ENCODE measurements around the gene UBA3.

DNA sequence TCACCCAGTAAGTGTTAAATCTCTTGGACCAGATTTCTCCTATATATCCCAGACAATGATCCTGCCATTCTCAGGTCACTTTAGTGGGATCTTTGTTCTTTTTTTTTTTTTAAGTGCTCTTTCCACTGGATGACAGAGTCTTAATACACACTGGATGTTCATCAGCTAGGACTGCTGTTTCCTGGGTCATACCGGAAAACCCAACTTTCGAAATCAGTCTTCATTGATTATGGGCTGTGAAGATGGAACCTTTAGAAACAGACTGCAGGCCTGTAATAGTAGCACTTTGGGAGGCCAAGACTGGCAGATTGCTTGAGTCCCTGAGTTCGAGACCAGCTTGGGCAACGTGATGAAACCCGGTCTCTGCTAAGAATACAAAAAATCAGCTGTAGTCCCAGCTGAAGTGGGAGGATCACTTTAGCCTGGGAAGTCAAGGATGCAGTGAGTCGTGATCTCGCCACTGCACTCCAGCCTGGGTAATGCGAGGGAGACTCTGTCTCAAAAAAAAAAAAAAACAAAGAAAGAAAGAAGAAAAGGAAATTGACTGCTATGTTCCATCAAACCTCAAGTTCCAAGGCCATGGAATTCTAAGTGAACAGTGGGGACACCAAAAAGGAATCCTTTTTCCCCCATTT is 69.0 kb downstream of the UBA3 start:
- no peak for TF ChIP-seq GABPA (IDR thresholded peaks at IDR 0.05; ENCODE audit: low read depth)
- TF ChIP-seq, protein P1, sequence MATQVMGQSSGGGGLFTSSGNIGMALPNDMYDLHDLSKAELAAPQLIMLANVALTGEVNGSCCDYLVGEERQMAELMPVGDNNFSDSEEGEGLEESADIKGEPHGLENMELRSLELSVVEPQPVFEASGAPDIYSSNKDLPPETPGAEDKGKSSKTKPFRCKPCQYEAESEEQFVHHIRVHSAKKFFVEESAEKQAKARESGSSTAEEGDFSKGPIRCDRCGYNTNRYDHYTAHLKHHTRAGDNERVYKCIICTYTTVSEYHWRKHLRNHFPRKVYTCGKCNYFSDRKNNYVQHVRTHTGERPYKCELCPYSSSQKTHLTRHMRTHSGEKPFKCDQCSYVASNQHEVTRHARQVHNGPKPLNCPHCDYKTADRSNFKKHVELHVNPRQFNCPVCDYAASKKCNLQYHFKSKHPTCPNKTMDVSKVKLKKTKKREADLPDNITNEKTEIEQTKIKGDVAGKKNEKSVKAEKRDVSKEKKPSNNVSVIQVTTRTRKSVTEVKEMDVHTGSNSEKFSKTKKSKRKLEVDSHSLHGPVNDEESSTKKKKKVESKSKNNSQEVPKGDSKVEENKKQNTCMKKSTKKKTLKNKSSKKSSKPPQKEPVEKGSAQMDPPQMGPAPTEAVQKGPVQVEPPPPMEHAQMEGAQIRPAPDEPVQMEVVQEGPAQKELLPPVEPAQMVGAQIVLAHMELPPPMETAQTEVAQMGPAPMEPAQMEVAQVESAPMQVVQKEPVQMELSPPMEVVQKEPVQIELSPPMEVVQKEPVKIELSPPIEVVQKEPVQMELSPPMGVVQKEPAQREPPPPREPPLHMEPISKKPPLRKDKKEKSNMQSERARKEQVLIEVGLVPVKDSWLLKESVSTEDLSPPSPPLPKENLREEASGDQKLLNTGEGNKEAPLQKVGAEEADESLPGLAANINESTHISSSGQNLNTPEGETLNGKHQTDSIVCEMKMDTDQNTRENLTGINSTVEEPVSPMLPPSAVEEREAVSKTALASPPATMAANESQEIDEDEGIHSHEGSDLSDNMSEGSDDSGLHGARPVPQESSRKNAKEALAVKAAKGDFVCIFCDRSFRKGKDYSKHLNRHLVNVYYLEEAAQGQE (IDR thresholded peaks at IDR 0.05; ENCODE audit: insufficient replicate concordance, low read depth), result no peak
- TF ChIP-seq, protein P2, sequence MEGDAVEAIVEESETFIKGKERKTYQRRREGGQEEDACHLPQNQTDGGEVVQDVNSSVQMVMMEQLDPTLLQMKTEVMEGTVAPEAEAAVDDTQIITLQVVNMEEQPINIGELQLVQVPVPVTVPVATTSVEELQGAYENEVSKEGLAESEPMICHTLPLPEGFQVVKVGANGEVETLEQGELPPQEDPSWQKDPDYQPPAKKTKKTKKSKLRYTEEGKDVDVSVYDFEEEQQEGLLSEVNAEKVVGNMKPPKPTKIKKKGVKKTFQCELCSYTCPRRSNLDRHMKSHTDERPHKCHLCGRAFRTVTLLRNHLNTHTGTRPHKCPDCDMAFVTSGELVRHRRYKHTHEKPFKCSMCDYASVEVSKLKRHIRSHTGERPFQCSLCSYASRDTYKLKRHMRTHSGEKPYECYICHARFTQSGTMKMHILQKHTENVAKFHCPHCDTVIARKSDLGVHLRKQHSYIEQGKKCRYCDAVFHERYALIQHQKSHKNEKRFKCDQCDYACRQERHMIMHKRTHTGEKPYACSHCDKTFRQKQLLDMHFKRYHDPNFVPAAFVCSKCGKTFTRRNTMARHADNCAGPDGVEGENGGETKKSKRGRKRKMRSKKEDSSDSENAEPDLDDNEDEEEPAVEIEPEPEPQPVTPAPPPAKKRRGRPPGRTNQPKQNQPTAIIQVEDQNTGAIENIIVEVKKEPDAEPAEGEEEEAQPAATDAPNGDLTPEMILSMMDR (IDR thresholded peaks at IDR 0.05; ENCODE audit: insufficient read depth, low read length), result no peak
